Activated T-cell treated with anti-CD3 and anti-CD28 coated beads, Interleukin-2, amount 50 U/mL, for 72 hours (primary cell): ENCODE results near the gene GJC1. TPM values are rescaled to one million over a fixed set of nuclear protein-coding genes. Genes with fewer than 3 reads are reported as not detected.

Experiments used
- ATAC-seq, 2 donors: fragments of 150-1000 bp; cut with Tn5 transposase; replicated peaks in 1 of 2; 2 replicates each; pipeline ENCODE4 v1.10.0; 2021; ENCODE audit warnings: moderate library complexity in 2 of 2, mild to moderate bottlenecking in 1 of 2
- DNase-seq, 2 donors: peaks; one replicate each; pipeline ENCODE4 v3.0.0; 2021 to 2022; ENCODE audit warnings: mixed read lengths in 1 of 2
- H3K27ac Mint-ChIP-seq: one replicate; pipeline ENCODE4 v1.8.0; 2022; ENCODE audit warnings: mild to moderate bottlenecking, moderate library complexity, mixed read lengths
- H3K27me3 Mint-ChIP-seq: one replicate; pipeline ENCODE4 v1.8.0; 2022; ENCODE audit warnings: low read depth, mixed read lengths
- H3K36me3 Mint-ChIP-seq, 2 donors: one replicate each; pipeline ENCODE4 v1.8.0; 2022; ENCODE audit warnings: mixed read lengths in 2 of 2, mild to moderate bottlenecking in 1 of 2; ENCODE audit not compliant: insufficient read depth in 2 of 2
- H3K4me1 Mint-ChIP-seq: one replicate; pipeline ENCODE4 v1.8.0; 2022; ENCODE audit warnings: low read depth, mixed read lengths
- H3K4me3 Mint-ChIP-seq, 2 donors: one replicate each; pipeline ENCODE4 v1.8.0; 2022; ENCODE audit warnings: mild to moderate bottlenecking in 2 of 2, mixed read lengths in 2 of 2, moderate library complexity in 2 of 2
- H3K9me3 Mint-ChIP-seq, 2 donors: one replicate each; pipeline ENCODE4 v1.8.0; 2022; ENCODE audit warnings: mixed read lengths in 2 of 2
- total RNA-seq, 2 donors: library from RNA; stranded (reverse); gene quantifications; one replicate each; pipeline ENCODE4 v1.2.3, GENCODE V29; 2022

Gene GJC1
- total RNA-seq, 2 donors from 2014 or later: 2.3 to 4.7 TPM

GRCh38 chr17:44787271-44787940, 42.7 kb downstream of the GJC1 start:
- Mint-ChIP-seq H3K4me1 (no peaks in the 10 kb centered on the region), H3K4me3 (no peak overlapping the region), H3K9me3 (no peaks in the 10 kb centered on the region), H3K27ac (peak overlapping the region; percentile 54), H3K27me3 (no peaks in the 10 kb centered on the region), H3K36me3 (no peaks in the 10 kb centered on the region)
- ATAC-seq (no peak), DNase-seq (no peak)

- no peaks in the 10 kb centered on the region for H3K9me3 Mint-ChIP-seq
- DNase-seq: no peak
- ATAC-seq: no peak
- no peaks in the 10 kb centered on the region for H3K27me3 Mint-ChIP-seq
- no peak overlapping the region for H3K27ac Mint-ChIP-seq
- H3K36me3 Mint-ChIP-seq: no peaks in the 10 kb centered on the region
- no peak overlapping the region for H3K4me3 Mint-ChIP-seq
- H3K4me1 Mint-ChIP-seq: no peaks in the 10 kb centered on the region
These were observed 43.5 kb downstream of the GJC1 start for GRCh38 chr17:44786551-44787081.

- Mint-ChIP-seq H3K27ac (no peak overlapping the region), H3K36me3 (no peaks in the 10 kb centered on the region), H3K27me3 (no peaks in the 10 kb centered on the region), H3K9me3 (no peaks in the 10 kb centered on the region), H3K4me1 (no peaks in the 10 kb centered on the region), H3K4me3 (no peak overlapping the region)
- ATAC-seq (no peak), DNase-seq (no peak)
These were observed 44.2 kb downstream of the GJC1 start for GRCh38 chr17:44785921-44786320.

GRCh38 chr17:44782326-44782850, 47.7 kb downstream of the GJC1 start:
- no peak for DNase-seq
- Mint-ChIP-seq H3K27ac (no peak overlapping the region), H3K27me3 (peaks cover 5% of the 10 kb centered on the region), H3K4me1 (peaks cover 10% of the 10 kb centered on the region), H3K9me3 (no peaks in the 10 kb centered on the region), H3K36me3 (no peaks in the 10 kb centered on the region), H3K4me3 (no peak overlapping the region)
- ATAC-seq: no peak

GRCh38 chr17:44781551-44782325, 48.3 kb downstream of the GJC1 start:
- ATAC-seq: no peak
- Mint-ChIP-seq H3K9me3 (no peaks in the 10 kb centered on the region), H3K4me3 (no peak overlapping the region), H3K4me1 (peaks cover 10% of the 10 kb centered on the region), H3K27me3 (peaks cover 11% of the 10 kb centered on the region), H3K36me3 (no peaks in the 10 kb centered on the region), H3K27ac (no peak overlapping the region)
- no peak for DNase-seq

- DNase-seq: no peak
- H3K4me1 Mint-ChIP-seq: peaks cover 14% of the 10 kb centered on the region
- no peaks in the 10 kb centered on the region for H3K36me3 Mint-ChIP-seq
- no peaks in the 10 kb centered on the region for H3K9me3 Mint-ChIP-seq
- H3K27ac Mint-ChIP-seq: no peak overlapping the region
- no peak overlapping the region for H3K4me3 Mint-ChIP-seq
- no peak for ATAC-seq
- peaks cover 11% of the 10 kb centered on the region for H3K27me3 Mint-ChIP-seq
These were observed 49.1 kb downstream of the GJC1 start for GRCh38 chr17:44780845-44781480.

GRCh38 chr17:44780161-44780560, 49.9 kb downstream of the GJC1 start:
- Mint-ChIP-seq H3K4me1 (peaks cover 20% of the 10 kb centered on the region), H3K27me3 (peaks cover 11% of the 10 kb centered on the region), H3K27ac (no peak overlapping the region), H3K9me3 (no peaks in the 10 kb centered on the region), H3K36me3 (no peaks in the 10 kb centered on the region), H3K4me3 (no peak overlapping the region)
- ATAC-seq (no peak), DNase-seq (no peak)

GRCh38 chr17:44779211-44780025, 50.7 kb downstream of the GJC1 start:
- ATAC-seq (peak; percentile 30 to 35), DNase-seq (peak; percentile 86 to 87)
- H3K9me3 Mint-ChIP-seq: no peaks in the 10 kb centered on the region
- no peak overlapping the region for H3K27ac Mint-ChIP-seq
- peaks cover 26% of the 10 kb centered on the region for H3K4me1 Mint-ChIP-seq
- no peaks in the 10 kb centered on the region for H3K36me3 Mint-ChIP-seq
- H3K4me3 Mint-ChIP-seq: peak overlapping the region; percentile 69 to 76
- H3K27me3 Mint-ChIP-seq: peaks cover 11% of the 10 kb centered on the region

GRCh38 chr17:44778656-44779210, 51.4 kb downstream of the GJC1 start:
- H3K36me3 Mint-ChIP-seq: no peaks in the 10 kb centered on the region
- no peak for DNase-seq
- ATAC-seq: no peak
- H3K9me3 Mint-ChIP-seq: no peaks in the 10 kb centered on the region
- peaks cover 11% of the 10 kb centered on the region for H3K27me3 Mint-ChIP-seq
- peak overlapping the region; percentile 69 to 76 for H3K4me3 Mint-ChIP-seq
- peaks cover 26% of the 10 kb centered on the region for H3K4me1 Mint-ChIP-seq
- H3K27ac Mint-ChIP-seq: no peak overlapping the region

GRCh38 chr17:44777394-44778348, 52.4 kb downstream of the GJC1 start:
- no peak overlapping the region for H3K27ac Mint-ChIP-seq
- no peaks in the 10 kb centered on the region for H3K9me3 Mint-ChIP-seq
- DNase-seq (no peak), ATAC-seq (no peak)
- peaks cover 11% of the 10 kb centered on the region for H3K27me3 Mint-ChIP-seq
- H3K36me3 Mint-ChIP-seq: no peaks in the 10 kb centered on the region
- H3K4me3 Mint-ChIP-seq: no peak overlapping the region
- peaks cover 26% of the 10 kb centered on the region for H3K4me1 Mint-ChIP-seq

GRCh38 chr17:44776628-44777393, 53.3 kb downstream of the GJC1 start:
- no peaks in the 10 kb centered on the region for H3K9me3 Mint-ChIP-seq
- H3K4me1 Mint-ChIP-seq: peaks cover 26% of the 10 kb centered on the region
- no peaks in the 10 kb centered on the region for H3K36me3 Mint-ChIP-seq
- H3K27me3 Mint-ChIP-seq: peaks cover 11% of the 10 kb centered on the region
- peak overlapping the region; percentile 80 to 84 for H3K4me3 Mint-ChIP-seq
- no peak overlapping the region for H3K27ac Mint-ChIP-seq
- ATAC-seq: no peak
- no peak for DNase-seq
